Measurements from ENCODE around the gene NOCT.

DNA sequence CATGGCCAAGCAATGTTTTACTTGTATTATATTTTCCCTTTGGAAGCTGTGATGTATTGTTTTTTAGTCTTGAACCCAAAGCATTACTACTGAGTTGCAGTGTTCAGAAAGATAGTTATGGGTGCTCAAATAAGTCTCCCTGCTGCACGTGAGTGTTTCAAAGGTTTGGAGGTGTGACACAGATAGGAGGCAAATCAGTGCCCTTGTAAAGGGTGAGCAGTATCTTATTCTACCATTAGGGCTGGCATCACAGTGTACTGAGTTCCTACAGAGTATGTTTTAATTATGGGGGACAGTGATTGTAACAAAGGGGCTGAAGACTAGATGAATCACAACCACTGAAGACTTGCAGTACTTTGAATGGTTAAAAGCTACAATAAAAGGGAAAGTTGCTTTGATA lies 38.3 kb downstream of the NOCT start:
- TF ChIP-seq CTCF (optimal IDR thresholded peaks at IDR 0.05 in 1 of 3, IDR thresholded peaks at IDR 0.05 in 1 of 3, conservative IDR thresholded peaks at IDR 0.05 in 1 of 3; ENCODE audit: extremely low read depth in 1 of 3, insufficient read depth in 2 of 3, low read length in 3 of 3) = no peak
- TF ChIP-seq EZH2 (IDR thresholded peaks at IDR 0.05; ENCODE audit: low read length) = no peak

All from keratinocyte (primary cell).